Activated CD8-positive, alpha-beta T cell treated with anti-CD3 and anti-CD28 coated beads for 36 hours (primary cell): ENCODE results near the gene AFAP1L1. TPM values are rescaled to one million over a fixed set of nuclear protein-coding genes. Genes with fewer than 3 reads are reported as not detected.

Experiments used
- total RNA-seq, 2 experiments: library from RNA; stranded (reverse); gene quantifications; one replicate each; pipeline ENCODE4 v1.2.3, GENCODE V29; 2021

The AFAP1L1 gene
- total RNA-seq, 2 experiments from 2014 or later: 1.3 to 1.6 TPM

Other genes starting within 250 kb of the AFAP1L1 start
- gene SH3TC2, start 208.8 kb upstream of the AFAP1L1 start, total RNA-seq: not detected
- not detected for gene ABLIM3, start 130.4 kb upstream of the AFAP1L1 start, total RNA-seq
- 10 to 100 TPM; 31.0 to 31.1 TPM for gene GRPEL2, start 73.6 kb downstream of the AFAP1L1 start, total RNA-seq
- gene PCYOX1L, start 86.2 kb downstream of the AFAP1L1 start, total RNA-seq: 10 to 100 TPM; 19.7 to 21.2 TPM
- gene IL17B, start 107.4 kb downstream of the AFAP1L1 start, total RNA-seq: not detected